Colonic mucosa (tissue), 4 donors: Measurements from ENCODE around the gene SUB1. TPM values are rescaled to one million over a fixed set of nuclear protein-coding genes. Genes with fewer than 3 reads are reported as not detected.
A peak's percentile ranks its signal among the peaks of the same experiment; 100 is the strongest.

Experiments used
- DNase-seq: peaks from one replicate; pipeline ENCODE4 v3.0.0-alpha.2; 2020
- H3K27ac ChIP-seq: fragments of 200-600 bp; one replicate; pipeline ENCODE4 v1.8.0; 2021
- H3K27me3 ChIP-seq: fragments of 200-600 bp; one replicate; pipeline ENCODE4 v1.8.0; 2021
- H3K36me3 ChIP-seq: fragments of 200-600 bp; one replicate; pipeline ENCODE4 v1.8.0; 2021
- H3K4me1 ChIP-seq: fragments of 200-600 bp; one replicate; pipeline ENCODE4 v1.8.0; 2021; ENCODE audit warnings: mild to moderate bottlenecking
- H3K4me3 ChIP-seq: fragments of 200-600 bp; one replicate; pipeline ENCODE4 v1.8.0; 2021
- H3K9ac ChIP-seq, 2 donors: one replicate each; pipeline ENCODE4 v1.7.0; 2013; ENCODE audit warnings: control low read depth in 2 of 2, low read depth in 2 of 2, low read length in 2 of 2
- H3K9me3 ChIP-seq: fragments of 200-600 bp; one replicate; pipeline ENCODE4 v1.8.0; 2021
- CTCF ChIP-seq: fragments of 200-600 bp; IDR thresholded peaks from one replicate; pipeline ENCODE4 v1.8.0; 2022; ENCODE audit warnings: antibody characterized with exemption, mild to moderate bottlenecking
- intact Hi-C: fragments of 100-400 bp; cut with DNase I; formaldehyde crosslinking; loops from one replicate; pipeline ENCODE4 v1.14.1; 2022
- total RNA-seq, 2 donors: library from RNA; stranded (reverse); fragmentation: NEBNext Ultra II Directional in 1 of 2; extraction: Animal tissue kit (Norgen Biotek cat#: 25700) in 1 of 2; gene quantifications; one replicate each; pipeline ENCODE4 v1.2.1, GENCODE V29; 2021
- donor health status: healthy.
- donor health status: DM: no; HTN: no; CAD: no.
- donor health status: DM: no; HTN: no; CAD: no.

Gene SUB1
- total RNA-seq, 2 donors from 2014 or later = 193 to 227 TPM

- no peak for TF ChIP-seq CTCF
- H3K9me3 ChIP-seq = no peaks in the 10 kb centered on the region
- H3K36me3 ChIP-seq = no peaks in the 10 kb centered on the region
- no peaks in the 10 kb centered on the region for H3K27me3 ChIP-seq
- H3K4me3 ChIP-seq = peak overlapping the region; percentile 91
- H3K9ac ChIP-seq = peak overlapping the region in 1 of 2 donors; percentile 55
- no peak overlapping the region for H3K27ac ChIP-seq
- intact Hi-C loops = loop anchor here (5.0 kb wide), 1 partner anchor 355 kb away; no protein-coding TSS in a partner anchor
- peaks cover 6% of the 10 kb centered on the region for H3K4me1 ChIP-seq
- DNase-seq = no peak
Measured at GRCh38 chr5:32587067-32587551, 1.8 kb downstream of the SUB1 start.

DNA sequence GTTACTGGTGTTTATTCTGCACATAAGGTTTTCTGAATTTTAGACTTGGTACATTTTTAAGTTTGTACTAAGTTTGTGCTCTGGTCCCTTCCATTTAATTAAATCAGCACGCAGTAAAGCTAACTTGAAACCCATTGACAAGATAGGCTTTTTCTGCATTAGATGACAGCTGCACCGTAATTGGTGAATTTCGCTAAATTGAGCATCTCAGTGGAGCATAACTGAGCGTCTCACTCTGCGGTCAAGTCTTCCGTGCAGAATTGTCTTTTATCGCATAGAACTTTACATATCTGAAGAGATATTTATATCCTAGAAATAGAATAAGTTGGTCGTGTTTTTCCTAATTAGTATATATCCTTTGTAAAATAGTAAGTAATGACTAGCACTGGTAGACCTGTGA lies 4.1 kb downstream of the SUB1 start:
- intact Hi-C loops = loop anchor here (2.0 to 5.0 kb wide), 2 partner anchors 99 to 357 kb away; no protein-coding TSS in a partner anchor
- H3K9ac ChIP-seq = no peak overlapping the region
- TF ChIP-seq CTCF = no peak
- no peaks in the 10 kb centered on the region for H3K27me3 ChIP-seq
- no peaks in the 10 kb centered on the region for H3K9me3 ChIP-seq
- no peak for DNase-seq
- H3K36me3 ChIP-seq = no peaks in the 10 kb centered on the region
- H3K4me1 ChIP-seq = peaks cover 6% of the 10 kb centered on the region
- H3K4me3 ChIP-seq = no peak overlapping the region
- H3K27ac ChIP-seq = no peak overlapping the region

DNA sequence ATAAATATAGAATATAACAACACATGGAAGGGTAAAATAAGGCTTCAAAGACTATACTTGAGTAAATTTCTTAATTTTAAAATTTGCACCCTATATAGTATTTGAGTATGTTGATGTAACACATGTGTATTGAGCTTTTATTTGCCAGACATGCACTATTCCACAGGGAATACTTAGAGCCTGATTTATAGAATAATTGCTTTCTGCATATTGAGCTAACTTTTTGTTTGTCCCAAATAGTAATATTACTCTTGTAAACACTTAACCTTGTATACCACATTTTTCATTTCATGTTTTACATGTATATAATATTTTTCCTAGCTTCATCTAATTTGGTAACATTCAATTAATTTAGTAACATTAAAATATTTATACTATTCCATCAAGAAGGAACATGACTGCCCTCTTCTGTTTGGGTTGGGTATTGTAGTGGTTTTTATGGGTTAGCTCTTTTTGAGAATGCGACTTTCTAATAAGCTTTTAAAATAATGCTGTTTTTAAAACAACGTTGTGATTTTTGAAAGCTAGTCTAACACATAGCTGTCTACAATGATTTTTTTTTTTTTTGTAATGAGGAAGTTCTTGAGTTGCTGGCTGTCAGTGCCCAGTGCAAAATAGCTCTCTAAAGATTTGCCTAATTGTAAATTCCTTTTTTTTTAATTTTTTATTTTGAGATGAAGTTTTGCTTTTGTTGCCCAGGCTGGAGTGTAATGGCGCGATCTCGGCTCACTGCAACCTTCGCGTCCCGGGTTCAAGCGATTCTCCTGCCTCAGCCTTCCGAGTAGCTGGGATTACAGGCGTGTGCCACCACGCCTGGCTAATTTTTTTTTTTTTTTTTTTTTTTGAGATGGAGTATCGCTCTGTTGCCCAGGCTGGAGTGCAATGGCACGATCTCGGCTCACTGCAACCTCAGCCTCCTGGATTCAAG lies 4.8 kb downstream of the SUB1 start:
- no peaks in the 10 kb centered on the region for H3K36me3 ChIP-seq
- H3K4me3 ChIP-seq = no peak overlapping the region
- no peak overlapping the region for H3K9ac ChIP-seq
- H3K4me1 ChIP-seq = peaks cover 6% of the 10 kb centered on the region
- DNase-seq = peak; percentile 61
- no peaks in the 10 kb centered on the region for H3K9me3 ChIP-seq
- intact Hi-C loops = loop anchor here (2.0 to 5.0 kb wide), 2 partner anchors 99 to 358 kb away; no protein-coding TSS in a partner anchor
- TF ChIP-seq CTCF = peak; percentile 81
- no peaks in the 10 kb centered on the region for H3K27me3 ChIP-seq
- H3K27ac ChIP-seq = no peak overlapping the region

DNA sequence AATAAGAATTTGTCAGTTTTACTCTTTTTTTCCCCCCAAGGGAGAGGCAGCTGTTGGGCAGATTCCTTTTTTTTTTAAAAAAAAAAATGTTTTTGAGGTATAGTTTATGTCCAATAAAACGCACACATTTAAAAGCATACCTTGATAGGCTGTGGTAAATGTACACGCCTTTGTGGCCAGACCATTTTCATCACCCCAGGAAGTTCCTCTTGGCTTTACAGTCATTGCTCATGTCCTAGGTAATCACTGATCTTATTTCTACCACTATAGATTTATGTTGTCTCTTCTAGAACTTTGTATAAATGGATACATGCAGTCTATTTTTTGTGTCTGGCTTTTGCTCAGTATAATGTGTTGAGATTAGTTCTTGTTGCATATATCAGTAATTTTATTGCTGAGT lies 9.8 kb downstream of the SUB1 start:
- no peak overlapping the region for H3K4me3 ChIP-seq
- no peak overlapping the region for H3K27ac ChIP-seq
- H3K9ac ChIP-seq = no peak overlapping the region
- no peak for DNase-seq
- H3K4me1 ChIP-seq = no peaks in the 10 kb centered on the region
- no peaks in the 10 kb centered on the region for H3K36me3 ChIP-seq
- H3K9me3 ChIP-seq = no peaks in the 10 kb centered on the region
- TF ChIP-seq CTCF = no peak
- intact Hi-C loops = no loop called here
- H3K27me3 ChIP-seq = no peaks in the 10 kb centered on the region

GRCh38 chr5:32597041-32597629 lies 11.8 kb downstream of the SUB1 start:
- H3K9ac ChIP-seq = no peak overlapping the region
- no peaks in the 10 kb centered on the region for H3K9me3 ChIP-seq
- no peak for TF ChIP-seq CTCF
- no peak for DNase-seq
- H3K4me3 ChIP-seq = no peak overlapping the region
- peaks cover 5% of the 10 kb centered on the region for H3K36me3 ChIP-seq
- no peaks in the 10 kb centered on the region for H3K27me3 ChIP-seq
- H3K27ac ChIP-seq = no peak overlapping the region
- intact Hi-C loops = no loop called here
- no peaks in the 10 kb centered on the region for H3K4me1 ChIP-seq
